ENCODE measurements around the gene CHIT1. TPM values are rescaled to one million over a fixed set of nuclear protein-coding genes. Genes with fewer than 3 reads are reported as not detected.
"Not testable (repeated sequence)": the region's sequence is repeated elsewhere in the genome, so short reads cannot be mapped to it uniquely, and the experiment has no call there.

CHIT1 gene
- total RNA-seq, 2 experiments from 2014 or later, result 0.58 to 1.1 TPM

DNA sequence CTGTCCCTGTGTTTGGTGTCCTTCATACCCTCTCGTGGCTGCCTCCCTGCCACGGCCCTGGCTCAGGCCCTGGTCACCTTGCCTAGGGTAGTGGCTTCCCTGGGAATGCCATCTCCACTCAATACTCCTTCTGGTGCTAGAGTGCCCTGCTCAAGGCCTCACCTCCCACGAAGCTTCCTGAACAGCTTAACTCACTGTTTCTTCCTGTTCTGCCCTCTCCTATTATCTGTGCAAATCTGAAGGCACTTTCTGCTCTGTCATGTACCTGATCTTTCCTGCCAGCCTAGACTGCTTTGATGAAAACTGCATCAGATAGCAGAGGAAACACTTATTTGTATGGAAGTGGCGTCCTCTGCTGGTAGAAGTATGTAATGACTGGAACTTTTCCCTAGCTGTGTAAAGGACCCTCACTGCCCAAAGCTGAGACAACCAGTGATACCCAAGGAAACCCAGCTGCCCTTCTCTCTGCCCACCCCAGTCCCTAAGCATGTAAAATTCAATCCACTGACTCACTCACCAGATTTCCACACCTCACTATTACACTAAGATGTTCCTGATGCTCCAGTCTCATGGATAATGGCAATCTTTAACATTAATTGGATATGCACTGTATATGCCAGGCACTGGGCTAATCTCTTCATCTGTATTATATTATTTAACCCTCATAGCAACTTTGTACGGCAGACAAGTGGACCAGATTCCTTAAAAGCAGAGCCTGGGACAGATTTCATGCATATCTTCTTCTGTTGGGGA, 39.6 kb upstream of the CHIT1 start:
- Mint-ChIP-seq H3K27ac (no peak overlapping the region), H3K9me3 (no peaks in the 10 kb centered on the region), H3K4me3 (no peak overlapping the region), H3K4me1 (ENCODE audit: low read depth) (peaks cover 34% of the 10 kb centered on the region), H3K27me3 (no peaks in the 10 kb centered on the region), H3K36me3 (ENCODE audit: low read depth) (no peaks in the 10 kb centered on the region)
- DNase-seq (peak in 7 of 14 experiments; percentile 34 to 90 (median 59)), ATAC-seq (ENCODE audit: poor library complexity) (peak; percentile 59)
- Histone ChIP-seq H3K36me3 (ENCODE audit: insufficient read depth, low read length) (no peaks in the 10 kb centered on the region), H3K27ac (ENCODE audit: low read depth in 1 of 2, low read length in 2 of 2) (peak overlapping the region; percentile 2 to 51), H3K4me3 (ENCODE audit: low read length) (no peak overlapping the region), H3K27me3 (ENCODE audit: control insufficient read depth in 1 of 2, insufficient read depth in 2 of 2, low read length in 2 of 2) (no peaks in the 10 kb centered on the region), H3K4me1 (ENCODE audit: insufficient read depth, low read length) (peaks cover 55% of the 10 kb centered on the region), H3K9me3 (ENCODE audit: control insufficient read depth in 1 of 2, insufficient read depth in 1 of 2, low read length in 2 of 2) (no peaks in the 10 kb centered on the region)
- ChIA-PET CTCF (interaction anchor here (0.6 to 15.3 kb wide), 14 partner anchors 10 to 860 kb away, joined by 3 to 462 read pairs (median 6); partner anchors contain the start of gene BTG2), POLR2A (interaction anchor here (1.0 to 17.7 kb wide), 10 partner anchors 10 to 357 kb away, joined by 3 to 320 read pairs (median 6); partner anchors contain the start of genes ATP2B4 and BTG2)
- TF ChIP-seq, protein P1, sequence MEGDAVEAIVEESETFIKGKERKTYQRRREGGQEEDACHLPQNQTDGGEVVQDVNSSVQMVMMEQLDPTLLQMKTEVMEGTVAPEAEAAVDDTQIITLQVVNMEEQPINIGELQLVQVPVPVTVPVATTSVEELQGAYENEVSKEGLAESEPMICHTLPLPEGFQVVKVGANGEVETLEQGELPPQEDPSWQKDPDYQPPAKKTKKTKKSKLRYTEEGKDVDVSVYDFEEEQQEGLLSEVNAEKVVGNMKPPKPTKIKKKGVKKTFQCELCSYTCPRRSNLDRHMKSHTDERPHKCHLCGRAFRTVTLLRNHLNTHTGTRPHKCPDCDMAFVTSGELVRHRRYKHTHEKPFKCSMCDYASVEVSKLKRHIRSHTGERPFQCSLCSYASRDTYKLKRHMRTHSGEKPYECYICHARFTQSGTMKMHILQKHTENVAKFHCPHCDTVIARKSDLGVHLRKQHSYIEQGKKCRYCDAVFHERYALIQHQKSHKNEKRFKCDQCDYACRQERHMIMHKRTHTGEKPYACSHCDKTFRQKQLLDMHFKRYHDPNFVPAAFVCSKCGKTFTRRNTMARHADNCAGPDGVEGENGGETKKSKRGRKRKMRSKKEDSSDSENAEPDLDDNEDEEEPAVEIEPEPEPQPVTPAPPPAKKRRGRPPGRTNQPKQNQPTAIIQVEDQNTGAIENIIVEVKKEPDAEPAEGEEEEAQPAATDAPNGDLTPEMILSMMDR (IDR thresholded peaks at IDR 0.05), result peak; percentile 99
- intact Hi-C loops (cut with DNase I, micrococcal nuclease), result loop anchor here (1.0 to 10.0 kb wide), 5 partner anchors 71 to 856 kb away; partner anchors contain the start of gene ATP2B4 (in 1 of the 2)

DNA sequence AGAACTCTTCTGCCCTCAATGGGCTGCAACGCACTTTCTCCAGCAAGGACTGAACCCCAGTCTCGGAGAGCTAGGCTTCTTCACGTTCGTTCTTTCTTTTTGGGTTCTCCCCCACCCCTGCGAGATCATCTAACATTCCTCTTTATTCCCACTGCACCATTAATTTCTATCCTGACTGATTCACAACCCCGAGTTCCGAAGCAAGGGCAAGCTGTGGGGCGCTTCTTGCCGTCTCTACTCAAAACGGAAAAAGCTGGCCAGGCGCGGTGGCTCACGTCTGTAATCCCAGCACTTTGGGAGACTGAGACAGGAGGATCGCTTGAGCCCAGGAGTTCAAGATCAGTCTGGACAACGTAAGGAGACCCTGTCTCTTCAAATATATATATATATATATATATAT, 38.4 kb upstream of the CHIT1 start:
- TF ChIP-seq, protein P1 (IDR thresholded peaks at IDR 0.05), result no peak
- intact Hi-C loops (cut with DNase I, micrococcal nuclease), result loop anchor here (1.0 to 10.0 kb wide), 8 partner anchors 219 to 861 kb away; partner anchors contain the start of gene ATP2B4 (in 2 of the 2)
- DNase-seq (no peak), ATAC-seq (ENCODE audit: poor library complexity) (no peak)
- peak overlapping the region; percentile 58 to 69 for H3K27ac ChIP-seq (ENCODE audit: low read depth in 1 of 2, low read length in 2 of 2)
- H3K27me3 ChIP-seq (ENCODE audit: control insufficient read depth in 1 of 2, insufficient read depth in 2 of 2, low read length in 2 of 2), result no peaks in the 10 kb centered on the region
- H3K27ac Mint-ChIP-seq, result peak overlapping the region; percentile 77
- H3K9me3 Mint-ChIP-seq, result no peaks in the 10 kb centered on the region
- ChIA-PET POLR2A (interaction anchor here (1.0 to 17.7 kb wide), 11 partner anchors 10 to 359 kb away, joined by 3 to 320 read pairs (median 12); partner anchors contain the start of genes ATP2B4 and BTG2), CTCF (interaction anchor here (0.5 to 15.3 kb wide), 52 partner anchors 11 to 1539 kb away, joined by 3 to 462 read pairs (median 4); partner anchors contain the start of genes ATP2B4, BTG2, OPTC and TMEM183A)
- no peaks in the 10 kb centered on the region for H3K9me3 ChIP-seq (ENCODE audit: control insufficient read depth in 1 of 2, insufficient read depth in 1 of 2, low read length in 2 of 2)
- peaks cover 23% of the 10 kb centered on the region for H3K4me1 Mint-ChIP-seq (ENCODE audit: low read depth)
- H3K4me3 Mint-ChIP-seq, result peak overlapping the region; percentile 73
- H3K36me3 Mint-ChIP-seq (ENCODE audit: low read depth), result no peaks in the 10 kb centered on the region
- H3K36me3 ChIP-seq (ENCODE audit: insufficient read depth, low read length), result no peaks in the 10 kb centered on the region
- no peaks in the 10 kb centered on the region for H3K27me3 Mint-ChIP-seq
- H3K4me3 ChIP-seq (ENCODE audit: low read length), result peak overlapping the region; percentile 66
- H3K4me1 ChIP-seq (ENCODE audit: insufficient read depth, low read length), result peaks cover 43% of the 10 kb centered on the region

DNA sequence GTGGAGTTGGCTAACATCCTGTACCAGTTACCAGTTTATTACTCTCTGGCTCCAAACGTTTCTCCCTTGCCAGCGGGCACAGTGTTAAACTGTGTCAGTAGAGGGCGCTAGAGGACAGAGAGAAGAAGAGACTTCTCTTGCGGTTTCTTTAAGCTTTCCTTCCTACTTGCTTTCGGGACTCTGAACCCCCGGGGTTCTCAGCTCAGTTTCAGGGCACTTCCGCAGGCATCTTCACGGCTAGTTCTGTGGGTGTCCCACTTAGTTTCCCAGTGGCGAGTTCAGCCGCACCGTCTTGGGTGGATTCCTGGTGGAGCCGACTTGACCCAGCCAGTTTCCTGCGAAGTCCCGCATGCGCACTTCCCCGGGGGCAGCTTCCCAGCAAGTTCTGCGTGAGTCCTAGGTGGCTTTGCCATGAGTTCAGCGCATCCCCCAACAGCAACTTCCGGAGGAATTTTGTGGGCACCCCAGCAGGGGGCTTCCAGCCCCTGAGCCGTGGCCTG, 37.9 kb upstream of the CHIT1 start:
- Mint-ChIP-seq H3K4me1 (ENCODE audit: low read depth) (peaks cover 22% of the 10 kb centered on the region), H3K9me3 (no peaks in the 10 kb centered on the region), H3K36me3 (ENCODE audit: low read depth) (no peaks in the 10 kb centered on the region), H3K27me3 (no peaks in the 10 kb centered on the region), H3K4me3 (peak overlapping the region; percentile 73), H3K27ac (peak overlapping the region; percentile 77)
- DNase-seq, result peak; percentile 67 to 93 (median 78)
- TF ChIP-seq, protein P1 (IDR thresholded peaks at IDR 0.05), result peak; percentile 94
- Histone ChIP-seq H3K4me3 (ENCODE audit: low read length) (peak overlapping the region; percentile 66), H3K9me3 (ENCODE audit: control insufficient read depth in 1 of 2, insufficient read depth in 1 of 2, low read length in 2 of 2) (no peaks in the 10 kb centered on the region), H3K4me1 (ENCODE audit: insufficient read depth, low read length) (peaks cover 38% of the 10 kb centered on the region), H3K27me3 (ENCODE audit: control insufficient read depth in 1 of 2, insufficient read depth in 2 of 2, low read length in 2 of 2) (no peaks in the 10 kb centered on the region), H3K36me3 (ENCODE audit: insufficient read depth, low read length) (no peaks in the 10 kb centered on the region), H3K27ac (ENCODE audit: low read depth in 1 of 2, low read length in 2 of 2) (peak overlapping the region; percentile 58 to 69)
- ChIA-PET POLR2A (interaction anchor here (0.7 to 17.7 kb wide), 12 partner anchors 10 to 359 kb away, joined by 3 to 320 read pairs (median 10); partner anchors contain the start of genes ATP2B4 and BTG2), CTCF (interaction anchor here (0.5 to 15.3 kb wide), 52 partner anchors 10 to 1540 kb away, joined by 3 to 462 read pairs (median 4); partner anchors contain the start of genes ATP2B4, BTG2, OPTC and TMEM183A)
- intact Hi-C loops (cut with DNase I, micrococcal nuclease), result loop anchor here (1.0 to 10.0 kb wide), 7 partner anchors 220 to 861 kb away; partner anchors contain the start of gene ATP2B4 (in 2 of the 2)
- ATAC-seq (ENCODE audit: poor library complexity), result peak; percentile 46

DNA sequence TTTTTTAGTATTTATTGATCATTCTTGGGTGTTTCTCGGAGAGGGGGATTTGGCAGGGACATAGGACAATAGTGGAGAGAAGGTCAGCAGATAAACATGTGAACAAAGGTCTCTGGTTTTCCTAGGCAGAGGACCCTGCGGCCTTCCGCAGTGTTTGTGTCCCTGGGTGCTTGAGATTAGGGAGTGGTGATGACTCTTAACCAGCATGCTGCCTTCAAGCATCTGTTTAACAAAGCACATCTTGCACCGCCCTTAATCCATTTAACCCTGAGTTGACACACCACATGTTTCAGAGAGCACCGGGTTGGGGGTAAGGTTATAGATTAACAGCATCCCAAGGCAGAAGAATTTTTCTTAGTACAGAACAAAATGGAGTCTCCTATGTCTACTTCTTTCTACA, 36.7 kb upstream of the CHIT1 start:
- H3K4me3 Mint-ChIP-seq; H3K36me3 Mint-ChIP-seq (ENCODE audit: low read depth); H3K27ac Mint-ChIP-seq; H3K27ac ChIP-seq (ENCODE audit: low read depth in 1 of 2, low read length in 2 of 2); H3K9me3 ChIP-seq (ENCODE audit: control insufficient read depth in 1 of 2, insufficient read depth in 1 of 2, low read length in 2 of 2); H3K36me3 ChIP-seq (ENCODE audit: insufficient read depth, low read length); ATAC-seq (ENCODE audit: poor library complexity); H3K4me3 ChIP-seq (ENCODE audit: low read length); H3K27me3 ChIP-seq (ENCODE audit: control insufficient read depth in 1 of 2, insufficient read depth in 2 of 2, low read length in 2 of 2); H3K9me3 Mint-ChIP-seq; H3K27me3 Mint-ChIP-seq; DNase-seq: not testable (repeated sequence)
- ChIA-PET POLR2A (interaction anchor here (3.3 kb wide), 1 partner anchor 24 kb away, joined by 24 read pairs; no protein-coding TSS in a partner anchor), CTCF (interaction anchor here (1.4 to 15.3 kb wide), 2 partner anchors 74 to 222 kb away, joined by 6 to 462 read pairs; no protein-coding TSS in a partner anchor)
- H3K4me1 ChIP-seq (ENCODE audit: insufficient read depth, low read length), result peaks cover 32% of the 10 kb centered on the region
- intact Hi-C loops (cut with DNase I, micrococcal nuclease), result loop anchor here (2.0 to 10.0 kb wide), 4 partner anchors 359 to 863 kb away; partner anchors contain the start of gene ATP2B4 (in 1 of the 2)
- H3K4me1 Mint-ChIP-seq (ENCODE audit: low read depth), result peaks cover 17% of the 10 kb centered on the region
